Uterus (tissue), 4 donors: ENCODE measurements around the gene COL5A2. TPM values are rescaled to one million over a fixed set of nuclear protein-coding genes. Genes with fewer than 3 reads are reported as not detected.

Experiments used
- DNase-seq, 2 donors: peaks; one replicate each; pipeline ENCODE4 v3.0.0-alpha.2; 2019 to 2020
- H3K27ac ChIP-seq, 2 donors: fragments of 200-600 bp; sonication (generic); 1 replicate in 1 of 2; 2 replicates in 1 of 2; pipeline ENCODE4 v1.5.1; 2016 to 2018
- H3K27me3 ChIP-seq, 2 donors: fragments of 200-600 bp; sonication (generic); one replicate each; pipeline ENCODE4 v1.5.1; 2018 to 2019; ENCODE audit warnings: control low read depth in 1 of 2
- H3K36me3 ChIP-seq, 2 donors: fragments of 200-600 bp; sonication (generic); one replicate each; pipeline ENCODE4 v1.5.1; 2019; ENCODE audit warnings: control low read depth in 1 of 2
- H3K4me1 ChIP-seq, 2 donors: fragments of 200-600 bp; sonication (generic); one replicate each; pipeline ENCODE4 v1.5.1; 2018 to 2019; ENCODE audit warnings: control low read depth in 1 of 2
- H3K4me3 ChIP-seq, 2 donors: fragments of 200-600 bp; sonication (generic); 1 replicate in 1 of 2; 2 replicates in 1 of 2; pipeline ENCODE4 v1.5.1; 2018 to 2019; ENCODE audit warnings: mild to moderate bottlenecking in 1 of 2
- H3K9me3 ChIP-seq, 2 donors: fragments of 200-600 bp; sonication (generic); one replicate each; pipeline ENCODE4 v1.5.1; 2019; ENCODE audit warnings: control low read depth in 1 of 2
- CTCF ChIP-seq, 4 experiments: fragments of 200-600 bp in 2 of 4; fragments of 450-650 bp in 2 of 4; sonication (generic) in 2 of 4; IDR thresholded peaks; one replicate each; pipeline ENCODE4 v1.5.1; 2016 to 2019; ENCODE audit warnings: antibody characterized with exemption in 4 of 4, mild to moderate bottlenecking in 2 of 4, moderate library complexity in 1 of 4
- POLR2A ChIP-seq, 2 donors: fragments of 450-650 bp; IDR thresholded peaks; one replicate each; pipeline ENCODE4 v1.6.1; 2016; ENCODE audit warnings: antibody characterized with exemption in 2 of 2, mild to moderate bottlenecking in 1 of 2, moderate library complexity in 1 of 2
- intact Hi-C: fragments of 100-400 bp; cut with DNase I; formaldehyde crosslinking; loops from one replicate; pipeline ENCODE4 v1.15.1; 2023; ENCODE audit warnings: low total_unique reads
- total RNA-seq, 4 donors: library from RNA; depleted of rRNA in 3 of 4; stranded (reverse); fragments of >200 nt in 3 of 4; gene quantifications; one replicate each; pipeline versions ENCODE4 v1.1.0 to v1.2.4, GENCODE V29; 2014 to 2023
- donor health status: DM: yes; HTN: yes; CAD: no.

The COL5A2 gene
- total RNA-seq, 4 donors from 2014 or later: 15.0 to 908 (median 33.3) TPM

- TF ChIP-seq POLR2A (IDR thresholded peaks at IDR 0.05) (no peak), CTCF (IDR thresholded peaks at IDR 0.05) (no peak)
- no peak overlapping the region for H3K4me3 ChIP-seq
- peak overlapping the region; percentile 12 to 22 for H3K27ac ChIP-seq
- no peaks in the 10 kb centered on the region for H3K4me1 ChIP-seq
- no peaks in the 10 kb centered on the region for H3K36me3 ChIP-seq
- H3K27me3 ChIP-seq: no peaks in the 10 kb centered on the region
- DNase-seq: peak in 1 of 2 donors; percentile 31
- no peaks in the 10 kb centered on the region for H3K9me3 ChIP-seq
- intact Hi-C loops: no loop called here
These were observed 27.1 kb downstream of the COL5A2 start for GRCh38 chr2:189152483-189152882.

GRCh38 chr2:189151906-189152305, 27.7 kb downstream of the COL5A2 start:
- no peak overlapping the region for H3K4me3 ChIP-seq
- no peaks in the 10 kb centered on the region for H3K9me3 ChIP-seq
- no peaks in the 10 kb centered on the region for H3K4me1 ChIP-seq
- intact Hi-C loops: no loop called here
- peak overlapping the region; percentile 12 to 22 for H3K27ac ChIP-seq
- DNase-seq: no peak
- no peaks in the 10 kb centered on the region for H3K36me3 ChIP-seq
- no peaks in the 10 kb centered on the region for H3K27me3 ChIP-seq
- TF ChIP-seq POLR2A (IDR thresholded peaks at IDR 0.05) (no peak), CTCF (IDR thresholded peaks at IDR 0.05) (no peak)

- Histone ChIP-seq H3K4me1 (no peaks in the 10 kb centered on the region), H3K27me3 (no peaks in the 10 kb centered on the region), H3K36me3 (no peaks in the 10 kb centered on the region), H3K27ac (no peak overlapping the region), H3K4me3 (no peak overlapping the region), H3K9me3 (no peaks in the 10 kb centered on the region)
- intact Hi-C loops: no loop called here
- no peak for DNase-seq
- TF ChIP-seq POLR2A (IDR thresholded peaks at IDR 0.05) (no peak), CTCF (IDR thresholded peaks at IDR 0.05) (no peak)
These were observed 29.5 kb downstream of the COL5A2 start for GRCh38 chr2:189150033-189150432.

- TF ChIP-seq POLR2A (IDR thresholded peaks at IDR 0.05): no peak
- no peak for TF ChIP-seq CTCF (IDR thresholded peaks at IDR 0.05)
- no peaks in the 10 kb centered on the region for H3K4me1 ChIP-seq
- intact Hi-C loops: no loop called here
These were observed 31.6 kb downstream of the COL5A2 start for GRCh38 chr2:189147989-189148388.

GRCh38 chr2:189147361-189147760, 32.2 kb downstream of the COL5A2 start:
- TF ChIP-seq CTCF (IDR thresholded peaks at IDR 0.05): no peak
- H3K36me3 ChIP-seq: no peaks in the 10 kb centered on the region
- DNase-seq: no peak
- no peaks in the 10 kb centered on the region for H3K9me3 ChIP-seq
- no peaks in the 10 kb centered on the region for H3K4me1 ChIP-seq
- H3K27me3 ChIP-seq: no peaks in the 10 kb centered on the region
- intact Hi-C loops: no loop called here
- H3K27ac ChIP-seq: no peak overlapping the region
- no peak overlapping the region for H3K4me3 ChIP-seq

More at GRCh38 chr2:189147989-189148388, 31.6 kb downstream of the COL5A2 start:
- Histone ChIP-seq H3K27ac (no peak overlapping the region), H3K36me3 (no peaks in the 10 kb centered on the region), H3K27me3 (no peaks in the 10 kb centered on the region), H3K9me3 (no peaks in the 10 kb centered on the region), H3K4me3 (no peak overlapping the region)
- DNase-seq: no peak
